Glomerular endothelial cell (primary cell): ENCODE measurements around the gene MRPL1. TPM values are rescaled to one million over a fixed set of nuclear protein-coding genes. Genes with fewer than 3 reads are reported as not detected.
A peak's percentile ranks its signal among the peaks of the same experiment; 100 is the strongest.

Experiments
- DNase-seq: peaks from one replicate; pipeline ENCODE4 v3.0.0-alpha.2; 2011; ENCODE audit warnings: low read depth, low spot score; ENCODE audit errors: extremely low read depth
- total RNA-seq: library from RNA; depleted of rRNA; stranded (reverse); fragments of >200 nt; gene quantifications from 2 replicates; pipeline ENCODE4 v1.2.3, GENCODE V29; 2015

MRPL1 gene
- 22.3 and 30.5 TPM in 2 replicates for total RNA-seq

GRCh38 chr4:77862478-77863216 is at the start of gene MRPL1:
MRPL1 (plus strand) TSS chr4:77862830; CDS start chr4:77862849, 19 bp downstream.
- peak; percentile 89 for DNase-seq

DNA sequence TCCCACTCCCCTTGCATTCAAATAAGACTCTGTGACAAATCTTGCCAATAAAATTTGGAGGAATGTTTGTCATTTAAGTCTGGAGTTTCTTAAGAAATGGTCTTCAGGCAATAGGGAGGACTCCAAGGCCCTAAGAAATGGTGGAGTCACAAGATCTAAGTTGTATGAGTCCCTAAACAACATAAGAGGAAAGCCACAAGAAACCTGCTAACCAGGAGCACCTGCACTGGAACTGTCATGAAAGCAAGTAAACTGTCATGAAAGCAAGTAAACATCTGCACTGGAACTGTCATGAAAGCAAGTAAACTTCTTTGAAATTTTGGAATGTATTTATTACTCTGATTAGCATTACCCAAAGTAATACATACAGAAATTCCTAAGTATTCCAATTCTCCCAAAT is 47.0 kb upstream of the MRPL1 start:
- no peak for DNase-seq

- no peak for DNase-seq
Measured at GRCh38 chr4:77816546-77816945, 46.1 kb upstream of the MRPL1 start.

- no peak for DNase-seq
Measured at GRCh38 chr4:77817304-77818072, 45.1 kb upstream of the MRPL1 start.

- DNase-seq: no peak
Measured at GRCh38 chr4:77818073-77818601, 44.5 kb upstream of the MRPL1 start.

DNA sequence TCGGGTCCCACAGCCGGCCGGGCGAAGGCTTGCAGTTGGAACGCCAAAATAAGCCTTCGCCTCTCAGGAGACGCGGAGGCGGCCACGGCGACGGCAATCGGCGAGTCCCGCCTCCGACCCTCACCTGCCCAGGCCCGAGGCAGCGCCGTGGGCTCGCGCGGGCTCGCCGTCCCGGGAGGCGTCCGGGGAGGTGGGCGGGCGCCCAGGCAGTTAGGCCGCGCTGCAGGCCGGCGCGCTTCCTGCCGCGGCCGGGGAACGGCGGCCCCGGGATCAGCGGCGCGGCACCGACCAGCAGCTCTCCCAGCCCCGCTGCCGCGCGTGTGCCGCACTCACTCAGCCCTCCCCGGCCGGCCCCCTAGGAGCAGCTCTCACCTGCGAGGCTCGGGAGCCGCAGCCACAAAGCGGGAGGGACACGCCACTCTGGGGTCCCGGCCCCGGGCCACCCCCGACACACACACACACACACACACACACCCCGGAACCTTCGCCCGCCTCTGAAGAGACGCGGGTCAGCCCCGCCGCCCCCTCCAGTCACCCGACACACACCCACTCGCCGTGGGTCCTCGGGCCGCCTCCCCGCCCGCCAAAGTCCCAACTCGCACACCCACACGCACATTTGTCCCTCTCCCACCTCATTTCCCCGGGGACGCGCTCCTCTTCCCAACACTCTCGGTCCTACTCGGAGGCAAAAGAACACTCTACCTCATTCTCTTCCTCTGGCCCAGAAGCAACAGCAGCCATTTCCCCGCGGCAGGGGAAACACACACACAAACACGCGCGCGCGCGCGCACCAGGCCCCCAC is 43.8 kb upstream of the MRPL1 start, which contains the start of gene CNOT6L:
CNOT6L (minus strand) TSS at position 767 of the 802 bp plus-strand sequence; CDS start at position 707, 60 bp downstream.
- no peak for DNase-seq

- DNase-seq: no peak
Measured at GRCh38 chr4:77819404-77819842, 43.2 kb upstream of the MRPL1 start.

DNA sequence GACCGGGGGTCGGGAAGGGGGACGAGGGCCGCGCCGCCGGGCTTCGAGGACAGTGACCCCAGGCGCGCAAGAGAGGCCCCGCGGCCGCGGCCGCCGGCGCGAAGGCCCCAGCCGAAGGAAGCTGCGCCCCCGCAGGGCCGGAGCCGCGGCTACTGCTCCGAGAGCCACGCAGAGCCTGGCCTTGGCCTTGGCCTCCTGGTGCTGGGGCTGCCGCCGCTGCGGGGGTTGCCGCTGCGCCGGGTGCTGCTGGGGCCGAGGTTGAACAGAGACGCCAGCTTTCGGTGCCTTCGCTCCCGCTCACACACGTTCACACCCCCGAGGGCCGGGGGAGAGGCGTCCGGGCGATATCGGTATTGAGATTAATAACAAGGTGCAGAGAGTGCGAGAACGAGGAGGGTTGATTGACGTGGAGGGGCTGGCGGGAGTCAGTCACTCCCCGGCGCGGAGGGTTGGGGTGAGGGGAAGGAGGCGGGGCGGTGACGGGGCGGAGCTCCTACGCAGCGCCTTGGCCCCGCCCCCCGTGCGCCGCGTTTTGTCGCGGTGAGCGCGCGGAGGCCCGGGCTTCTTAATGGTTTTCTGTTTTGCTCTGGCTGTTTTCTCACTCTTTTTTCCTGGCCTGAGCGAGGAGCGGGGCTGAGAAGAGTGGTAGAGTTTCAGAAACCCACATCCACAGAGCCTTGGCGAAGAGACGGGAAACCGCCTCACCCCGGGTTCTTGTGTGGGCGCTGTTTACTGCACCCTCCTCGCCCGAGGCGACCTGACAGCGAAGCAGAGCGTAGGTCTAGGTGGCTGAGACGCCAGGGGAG is 42.6 kb upstream of the MRPL1 start:
- no peak for DNase-seq

GRCh38 chr4:77820649-77821561 is 41.7 kb upstream of the MRPL1 start:
- DNase-seq: no peak

DNA sequence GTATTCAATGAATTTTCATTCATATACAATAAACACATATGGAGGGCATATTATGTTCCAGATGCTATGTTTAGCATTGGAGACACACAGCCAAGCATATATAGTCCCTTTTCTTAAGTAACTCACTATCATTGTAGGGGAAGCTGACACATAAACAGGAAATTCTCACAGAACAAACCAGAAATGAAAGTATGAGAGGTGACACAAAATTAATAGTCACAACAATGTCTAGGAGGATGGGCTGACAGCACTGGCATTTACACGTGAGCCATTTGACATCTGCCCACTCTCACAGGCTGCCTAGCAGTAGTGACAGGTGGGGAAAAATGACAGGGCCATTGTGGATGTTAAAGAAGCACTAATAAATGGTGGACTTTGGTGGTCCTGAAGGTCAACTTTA is 40.9 kb upstream of the MRPL1 start:
- no peak for DNase-seq

DNA sequence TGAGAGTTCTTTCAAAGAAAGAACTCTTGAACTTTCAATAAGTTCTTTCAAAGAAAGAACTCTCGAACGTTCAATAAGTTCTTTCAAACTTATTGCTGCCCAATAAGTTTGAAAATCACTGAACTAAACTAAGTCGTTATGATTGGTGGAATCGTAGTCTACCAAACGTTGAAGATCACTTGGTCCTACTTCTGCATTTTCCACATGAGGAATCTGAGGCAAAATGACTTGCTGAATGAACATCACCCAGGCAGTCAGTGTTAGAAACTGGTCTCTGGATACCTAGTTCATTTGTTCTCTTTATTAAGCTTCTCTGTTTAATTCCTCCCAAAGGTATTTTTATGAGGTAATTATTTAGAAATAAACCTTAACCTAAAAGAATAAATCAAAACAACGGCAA is 36.4 kb upstream of the MRPL1 start:
- DNase-seq: no peak

DNA sequence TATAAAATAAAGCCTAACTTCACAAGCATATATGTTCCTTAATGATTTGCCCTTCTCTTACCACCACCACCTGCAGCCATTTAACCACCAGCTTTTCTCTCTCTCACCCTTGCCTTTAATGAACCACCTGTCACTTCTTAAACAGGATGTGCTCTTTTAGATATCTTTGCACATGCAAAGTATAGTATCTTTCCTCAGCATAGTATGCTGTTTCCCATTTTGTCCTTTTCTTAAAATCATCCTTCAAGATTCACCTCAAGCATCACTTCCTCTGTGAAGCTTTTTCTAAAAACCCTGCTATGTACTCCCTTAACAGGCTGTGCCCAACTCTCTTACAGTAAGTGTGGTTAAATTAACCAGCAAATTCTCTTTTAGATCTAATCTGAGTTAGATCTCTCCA is 35.3 kb upstream of the MRPL1 start:
- DNase-seq: no peak

GRCh38 chr4:77833126-77833724 is 29.4 kb upstream of the MRPL1 start:
- no peak for DNase-seq

- no peak for DNase-seq
Measured at GRCh38 chr4:77834403-77834802, 28.2 kb upstream of the MRPL1 start.

- DNase-seq: no peak
Measured at GRCh38 chr4:77843628-77844027, 19.0 kb upstream of the MRPL1 start.

GRCh38 chr4:77844363-77844762 is 18.3 kb upstream of the MRPL1 start:
- DNase-seq: no peak

DNA sequence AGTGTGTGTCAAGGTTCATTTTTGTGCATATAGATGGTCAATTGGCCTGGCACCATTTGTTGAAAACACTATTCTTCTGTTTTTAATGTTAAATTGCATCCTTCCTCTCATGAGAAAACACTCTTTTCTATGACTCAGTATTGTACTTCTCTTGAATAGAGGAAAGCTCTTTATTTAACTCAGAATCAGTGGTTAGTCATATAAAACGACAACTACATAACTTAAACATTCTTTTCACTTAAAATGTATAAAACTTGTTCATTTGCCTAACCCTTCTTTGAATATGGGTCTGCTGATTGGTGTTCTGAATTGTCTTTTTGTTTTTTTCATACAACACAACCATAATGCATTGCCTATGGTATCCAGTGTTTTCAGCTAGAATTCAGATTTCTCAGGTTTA is 17.2 kb upstream of the MRPL1 start:
- no peak for DNase-seq

DNA sequence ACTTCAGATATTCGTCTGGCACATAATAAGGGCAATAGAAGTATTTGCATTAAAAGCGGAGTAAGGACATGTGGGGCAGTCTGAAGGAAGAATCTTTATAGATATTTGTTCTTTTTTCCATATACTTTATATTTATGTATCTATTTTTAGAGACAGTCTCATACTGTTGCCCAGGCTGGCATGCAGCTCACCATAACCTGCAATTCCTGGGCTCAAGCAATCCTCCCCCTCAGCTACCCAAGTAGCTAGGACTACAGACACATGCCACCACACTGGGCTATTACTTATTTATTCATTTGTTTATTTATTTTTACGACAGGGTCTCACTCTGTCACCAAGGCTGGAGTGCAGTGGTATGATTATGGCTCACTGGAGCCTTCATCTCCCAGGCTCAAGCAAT is 16.7 kb upstream of the MRPL1 start:
- no peak for DNase-seq

- no peak for DNase-seq
Measured at GRCh38 chr4:77848508-77848907, 14.1 kb upstream of the MRPL1 start.
